HepG2 (cell line): Measurements from ENCODE around the gene TEAD1. TPM values are rescaled to one million over a fixed set of nuclear protein-coding genes. Genes with fewer than 3 reads are reported as not detected.

Experiments used
- ATAD3A ChIP-seq: sonication (generic); formaldehyde crosslinking; IDR thresholded peaks from 2 replicates; pipeline ENCODE4 v1.4.0; 2020; ENCODE audit warnings: missing genetic modification reagents
- CHD2 ChIP-seq: IDR thresholded peaks from 2 replicates; pipeline ENCODE4 v1.6.1; 2011; ENCODE audit warnings: low read depth, low read length, improper control_type of control experiment
- DPF2 ChIP-seq: sonication (generic); formaldehyde crosslinking; IDR thresholded peaks from 2 replicates; pipeline ENCODE4 v1.4.0; 2020; ENCODE audit warnings: mild to moderate bottlenecking, low read depth, missing genetic modification reagents, borderline replicate concordance
- ELF3 ChIP-seq: IDR thresholded peaks from 2 replicates; pipeline ENCODE4 v1.6.1; 2016; ENCODE audit warnings: missing genetic modification reagents, missing compliant biosample characterization
- FOXP1 ChIP-seq, 2 experiments: fragments of 450-650 bp in 1 of 2; IDR thresholded peaks; 2 replicates each; pipeline ENCODE4 v1.6.1; 2017 to 2018; ENCODE audit warnings: antibody characterized with exemption in 1 of 2
- HNRNPL ChIP-seq: fragments of 200-400 bp; formaldehyde crosslinking; IDR thresholded peaks from 2 replicates; pipeline ENCODE4 v1.6.1; 2017; ENCODE audit warnings: mild to moderate bottlenecking, low read depth, low read length
- HOXD1 ChIP-seq: sonication (generic); formaldehyde crosslinking; IDR thresholded peaks from 2 replicates; pipeline ENCODE4 v1.5.0; 2020; ENCODE audit warnings: missing genetic modification reagents
- KDM3A ChIP-seq: IDR thresholded peaks from 2 replicates; pipeline ENCODE4 v1.6.1; 2018; ENCODE audit warnings: low read depth, missing compliant biosample characterization
- NCOA2 ChIP-seq: sonication (generic); formaldehyde crosslinking; IDR thresholded peaks from 2 replicates; pipeline ENCODE4 v1.8.0; 2022; ENCODE audit warnings: inconsistent platforms
- PAXIP1 ChIP-seq: sonication (generic); formaldehyde crosslinking; conservative IDR thresholded peaks from 2 replicates; pipeline ENCODE4 v1.4.0; 2020; ENCODE audit warnings: mild to moderate bottlenecking, missing genetic modification reagents, moderate library complexity
- PHF21A ChIP-seq: sonication (generic); formaldehyde crosslinking; IDR thresholded peaks from 2 replicates; pipeline ENCODE4 v1.5.0; 2020; ENCODE audit warnings: mild to moderate bottlenecking, missing genetic modification reagents
- RFX1 ChIP-seq: fragments of 450-650 bp; IDR thresholded peaks from 2 replicates; pipeline ENCODE4 v1.6.1; 2017
- SMYD3 ChIP-seq: sonication (generic); formaldehyde crosslinking; IDR thresholded peaks from 2 replicates; pipeline ENCODE4 v1.8.1; 2023; ENCODE audit warnings: mild to moderate bottlenecking, missing genetic modification reagents
- TAF15 ChIP-seq: fragments of 200-400 bp; formaldehyde crosslinking; IDR thresholded peaks from one replicate; pipeline ENCODE4 v1.6.1; 2018; ENCODE audit warnings: mild to moderate bottlenecking, low read depth, low read length; ENCODE audit not compliant: poor library complexity, severe bottlenecking
- ZBTB26 ChIP-seq: IDR thresholded peaks from 2 replicates; pipeline ENCODE4 v1.6.1; 2016; ENCODE audit warnings: missing compliant biosample characterization, missing genetic modification reagents, borderline replicate concordance
- ZNF609 ChIP-seq: sonication (generic); formaldehyde crosslinking; IDR thresholded peaks from 2 replicates; pipeline ENCODE4 v1.4.0; 2020; ENCODE audit warnings: mild to moderate bottlenecking, missing genetic modification reagents, borderline replicate concordance
- ZXDC ChIP-seq: sonication (generic); formaldehyde crosslinking; IDR thresholded peaks from 2 replicates; pipeline ENCODE4 v1.5.0; 2020; ENCODE audit warnings: mild to moderate bottlenecking, missing genetic modification reagents
- polyA plus RNA-seq, 8 experiments: library from polyadenylated mRNA; depleted of rRNA in 3 of 8; stranded (reverse) in 7 of 8; unstranded in 1 of 8; fragments of >200 nt; fragmentation: Illumina TruSeq in 4 of 8; extraction: Trizol in 4 of 8; gene quantifications; 2 replicates each; pipeline versions ENCODE4 v1.2.1 to v1.2.3, GENCODE V29; 2011 to 2016; ENCODE audit warnings: low read depth in 4 of 8, missing spikeins in 1 of 8, mixed read lengths in 1 of 8; ENCODE audit not compliant: insufficient read depth in 1 of 8
- total RNA-seq, 5 experiments: library from RNA; depleted of rRNA; stranded (reverse); fragments of >200 nt; fragmentation: Illumina TruSeq; extraction: Trizol; gene quantifications; 2 replicates each; pipeline ENCODE4 v1.2.3, GENCODE V29; 2016; ENCODE audit warnings: low read depth in 1 of 5

TEAD1 gene
- total and polyA plus RNA-seq, 2 of the 13 experiments (the other 11 are each of a cell fraction or from before 2014, with no cell fraction given), result 20.1 to 30.5 TPM

GRCh38 chr11:12824281-12825041 is 150.2 kb downstream of the TEAD1 start (continued):
- TF ChIP-seq HOXD1 (CRISPR knock-in tag) (no peak), HNRNPL (no peak), CHD2 (no peak), KDM3A (CRISPR knock-in tag) (no peak), SMYD3 (CRISPR knock-in tag) (no peak), ATAD3A (CRISPR knock-in tag) (no peak), ZXDC (CRISPR knock-in tag) (no peak), ZBTB26 (no peak), PHF21A (CRISPR knock-in tag) (peak; percentile 64; the same call in 1 of the 2 replicates), ZNF609 (CRISPR knock-in tag) (no peak), PAXIP1 (CRISPR knock-in tag) (peak; percentile 76), TAF15 (no peak), RFX1 (no peak), NCOA2 (CRISPR knock-in tag) (peak; percentile 68), ELF3 (CRISPR knock-in tag) (peak; percentile 43; the same call in 1 of the 2 replicates), FOXP1 (IDR thresholded peaks at IDR 0.05) (no peak), FOXP1 (CRISPR knock-in tag; IDR thresholded peaks at IDR 0.05) (no peak), DPF2 (CRISPR knock-in tag) (peak; percentile 17; the same call in 1 of the 2 replicates)
